PC-9 (cell line): ENCODE results near the gene HNRNPLL. TPM values are rescaled to one million over a fixed set of nuclear protein-coding genes. Genes with fewer than 3 reads are reported as not detected.

Experiments
- BruUV-seq: library from RNA; stranded (reverse); fragments of 400-500 nt; replicated peaks from 2 replicates; lab custom pipeline; 2021; lab: Mats Ljungman, UMichigan
- CTCF ChIA-PET: fragments of 300-600 bp; sonication (Branson Sonifier 250); formaldehyde crosslinking; loops from one replicate; lab custom pipeline; 2022; ENCODE audit warnings: antibody characterized with exemption; lab: Charles Lee
- POLR2A ChIA-PET: fragments of 300-600 bp; sonication (Branson Sonifier 250); formaldehyde crosslinking; loops from one replicate; lab custom pipeline; 2022; ENCODE audit warnings: antibody characterized with exemption; ENCODE audit not compliant: unreplicated experiment; lab: Charles Lee
- DNase-seq, 2 experiments: peaks; one replicate each; pipeline versions ENCODE4 v3.0.0 to v3.0.0-alpha.2; 2015 to 2022; ENCODE audit warnings: mixed read lengths in 1 of 2
- H2AFZ ChIP-seq: fragments of 200-600 bp; sonication (generic); 2 replicates; pipeline ENCODE4 v1.8.1; 2017; ENCODE audit warnings: antibody characterized with exemption
- H3F3A ChIP-seq: fragments of 200-600 bp; sonication (generic); 2 replicates; pipeline ENCODE4 v1.8.1; 2017; ENCODE audit warnings: antibody characterized with exemption, mild to moderate bottlenecking, low read depth; ENCODE audit not compliant: insufficient read depth
- H3K27ac ChIP-seq: fragments of 200-600 bp; sonication (generic); 2 replicates; pipeline ENCODE4 v1.6.1; 2016; ENCODE audit warnings: mixed run types
- H3K27me3 ChIP-seq: fragments of 200-600 bp; sonication (generic); 2 replicates; pipeline ENCODE4 v1.6.1; 2016; ENCODE audit warnings: low read depth, mixed run types; ENCODE audit not compliant: insufficient read depth
- H3K36me3 ChIP-seq: fragments of 200-600 bp; sonication (generic); 2 replicates; pipeline ENCODE4 v1.6.1; 2016; ENCODE audit warnings: low read depth, mixed run types
- H3K4me1 ChIP-seq: fragments of 200-600 bp; sonication (generic); replicated peaks from 2 replicates; pipeline ENCODE4 v1.6.1; 2016; ENCODE audit warnings: mixed run types; ENCODE audit not compliant: insufficient read depth
- H3K4me2 ChIP-seq: fragments of 200-600 bp; sonication (generic); 2 replicates; pipeline ENCODE4 v1.6.1; 2017; ENCODE audit warnings: mixed run types
- H3K4me3 ChIP-seq: fragments of 200-600 bp; sonication (generic); 2 replicates; pipeline ENCODE4 v1.6.1; 2016; ENCODE audit warnings: mixed run types
- H3K79me2 ChIP-seq: fragments of 200-600 bp; sonication (generic); 2 replicates; pipeline ENCODE4 v1.6.1; 2017; ENCODE audit warnings: low read depth, mixed run types
- H3K9me2 ChIP-seq: fragments of 200-600 bp; sonication (generic); 2 replicates; pipeline ENCODE4 v1.8.1; 2017; ENCODE audit warnings: mild to moderate bottlenecking; ENCODE audit not compliant: insufficient read depth
- H3K9me3 ChIP-seq: fragments of 200-600 bp; sonication (generic); 2 replicates; pipeline ENCODE4 v1.8.1; 2016; ENCODE audit warnings: low read depth; ENCODE audit not compliant: insufficient read depth
- H4K20me1 ChIP-seq: fragments of 200-600 bp; sonication (generic); 2 replicates; pipeline ENCODE4 v1.8.1; 2017; ENCODE audit not compliant: insufficient read depth
- EZH2 ChIP-seq: fragments of 200-600 bp; sonication (generic); IDR thresholded peaks from 2 replicates; pipeline ENCODE4 v1.8.0; 2017; ENCODE audit warnings: antibody characterized with exemption, low read depth
- intact Hi-C: fragments of 100-400 bp; cut with micrococcal nuclease; formaldehyde crosslinking; loops from one replicate; pipeline ENCODE4 v1.10.0; 2022; ENCODE audit not compliant: unreplicated experiment
- total RNA-seq: library from RNA; stranded (reverse); gene quantifications from 2 replicates; pipeline ENCODE4 v1.2.3, GENCODE V29; 2021
- TF ChIP-seq, protein P1 (sequence below): fragments of 200-600 bp; sonication (generic); conservative IDR thresholded peaks from 2 replicates; pipeline ENCODE4 v1.6.1; 2017; ENCODE audit warnings: mixed run types, antibody characterized with exemption, mild to moderate bottlenecking, moderate library complexity

HNRNPLL gene
- total RNA-seq, 1 experiment from 2014 or later = 38.1 TPM

DNA sequence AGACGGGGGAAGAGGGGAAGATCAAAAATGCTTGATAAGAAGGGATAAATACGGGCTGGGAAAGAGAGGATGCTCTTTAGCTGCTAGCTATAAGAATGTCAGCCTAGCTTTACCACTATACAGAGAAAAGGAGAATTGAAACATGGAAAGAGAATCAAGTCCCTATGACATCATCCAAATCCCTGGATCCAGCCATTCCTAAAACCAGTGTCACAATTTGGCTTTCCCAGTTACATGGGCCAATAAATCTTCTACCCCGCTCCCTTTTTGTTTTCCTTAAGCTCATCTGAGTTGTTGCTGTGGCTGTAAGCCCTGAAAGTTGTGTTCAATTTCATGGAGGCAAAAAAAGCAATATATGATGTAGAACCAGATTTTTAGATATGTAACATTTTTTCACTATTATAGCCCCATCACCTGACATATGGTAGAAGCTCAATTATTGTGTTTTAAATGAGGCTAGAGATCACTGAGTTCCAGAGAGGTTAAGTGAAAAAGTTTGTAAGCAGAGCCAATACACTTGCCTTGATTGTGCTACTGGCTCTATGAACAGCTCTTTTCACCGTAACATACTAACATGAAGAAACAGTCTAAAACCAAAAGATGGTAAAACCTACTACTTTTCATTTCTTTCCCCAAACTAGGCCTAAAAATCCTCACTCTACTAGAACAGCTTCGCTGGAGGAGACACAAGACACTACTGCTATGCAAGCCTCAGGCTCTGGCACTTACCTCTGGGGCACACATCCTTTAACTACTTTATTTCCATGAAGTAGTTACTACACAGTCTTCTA lies 4.3 kb downstream of the HNRNPLL start:
- Histone ChIP-seq H3K79me2 (peaks cover 88% of the 10 kb centered on the region), H4K20me1 (peaks cover 19% of the 10 kb centered on the region), H3K36me3 (no peaks in the 10 kb centered on the region), H3K27me3 (no peaks in the 10 kb centered on the region), H3K9me3 (no peaks in the 10 kb centered on the region), H3K4me3 (no peak overlapping the region), H3K9me2 (no peaks in the 10 kb centered on the region), H3K4me2 (peak overlapping the region; percentile 80), H3K27ac (no peak overlapping the region), H2AFZ (no peak overlapping the region), H3K4me1 (peaks cover 29% of the 10 kb centered on the region), H3F3A (peaks cover 7% of the 10 kb centered on the region; the same call in 1 of the 2 replicates)
- TF ChIP-seq EZH2 = no peak
- TF ChIP-seq, protein P1, sequence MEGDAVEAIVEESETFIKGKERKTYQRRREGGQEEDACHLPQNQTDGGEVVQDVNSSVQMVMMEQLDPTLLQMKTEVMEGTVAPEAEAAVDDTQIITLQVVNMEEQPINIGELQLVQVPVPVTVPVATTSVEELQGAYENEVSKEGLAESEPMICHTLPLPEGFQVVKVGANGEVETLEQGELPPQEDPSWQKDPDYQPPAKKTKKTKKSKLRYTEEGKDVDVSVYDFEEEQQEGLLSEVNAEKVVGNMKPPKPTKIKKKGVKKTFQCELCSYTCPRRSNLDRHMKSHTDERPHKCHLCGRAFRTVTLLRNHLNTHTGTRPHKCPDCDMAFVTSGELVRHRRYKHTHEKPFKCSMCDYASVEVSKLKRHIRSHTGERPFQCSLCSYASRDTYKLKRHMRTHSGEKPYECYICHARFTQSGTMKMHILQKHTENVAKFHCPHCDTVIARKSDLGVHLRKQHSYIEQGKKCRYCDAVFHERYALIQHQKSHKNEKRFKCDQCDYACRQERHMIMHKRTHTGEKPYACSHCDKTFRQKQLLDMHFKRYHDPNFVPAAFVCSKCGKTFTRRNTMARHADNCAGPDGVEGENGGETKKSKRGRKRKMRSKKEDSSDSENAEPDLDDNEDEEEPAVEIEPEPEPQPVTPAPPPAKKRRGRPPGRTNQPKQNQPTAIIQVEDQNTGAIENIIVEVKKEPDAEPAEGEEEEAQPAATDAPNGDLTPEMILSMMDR = no peak
- CTCF ChIA-PET = interaction anchor here (0.5 kb wide), 1 partner anchor 16 kb away, joined by 5 read pairs; no protein-coding TSS in a partner anchor
- DNase-seq = no peak
- no TSS peak for BruUV-seq
- POLR2A ChIA-PET = interaction anchor here (0.6 kb wide), 1 partner anchor 123 kb away, joined by 6 read pairs; no protein-coding TSS in a partner anchor
- intact Hi-C loops = no loop called here

DNA sequence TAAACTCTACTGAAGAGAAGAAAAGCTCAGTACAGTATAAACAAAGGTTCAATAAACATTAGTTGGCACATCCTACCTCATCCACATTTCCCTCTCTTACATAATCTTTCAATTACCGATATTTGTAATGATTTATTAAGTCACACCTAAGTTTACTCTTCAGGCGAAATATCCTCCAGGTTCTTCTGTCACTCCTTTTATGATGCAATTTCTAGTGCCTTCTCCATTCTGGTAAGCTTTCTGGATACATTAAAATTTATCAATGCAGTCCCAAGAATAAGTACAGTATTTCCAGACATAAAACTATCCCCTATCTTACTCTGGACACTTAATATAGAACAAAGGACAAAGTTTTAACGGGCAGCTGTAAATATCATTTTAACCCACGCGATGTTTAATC lies 5.6 kb downstream of the HNRNPLL start:
- H3K36me3 ChIP-seq = no peaks in the 10 kb centered on the region
- no peak for DNase-seq
- no peaks in the 10 kb centered on the region for H3K9me3 ChIP-seq
- H3K27me3 ChIP-seq = no peaks in the 10 kb centered on the region
- TF ChIP-seq, protein P1 = no peak
- TF ChIP-seq EZH2 = no peak
- no peak overlapping the region for H3K4me2 ChIP-seq
- no peaks in the 10 kb centered on the region for H3K9me2 ChIP-seq
- H2AFZ ChIP-seq = no peak overlapping the region
- peaks cover 4% of the 10 kb centered on the region; the same call in 1 of the 2 replicates for H3F3A ChIP-seq
- peaks cover 29% of the 10 kb centered on the region for H3K4me1 ChIP-seq
- intact Hi-C loops = no loop called here
- ChIA-PET POLR2A (no interaction called here), CTCF (no interaction called here)
- no peak overlapping the region for H3K4me3 ChIP-seq
- H3K79me2 ChIP-seq = peaks cover 98% of the 10 kb centered on the region
- no peak overlapping the region for H3K27ac ChIP-seq
- no TSS peak for BruUV-seq
- H4K20me1 ChIP-seq = peaks cover 24% of the 10 kb centered on the region

DNA sequence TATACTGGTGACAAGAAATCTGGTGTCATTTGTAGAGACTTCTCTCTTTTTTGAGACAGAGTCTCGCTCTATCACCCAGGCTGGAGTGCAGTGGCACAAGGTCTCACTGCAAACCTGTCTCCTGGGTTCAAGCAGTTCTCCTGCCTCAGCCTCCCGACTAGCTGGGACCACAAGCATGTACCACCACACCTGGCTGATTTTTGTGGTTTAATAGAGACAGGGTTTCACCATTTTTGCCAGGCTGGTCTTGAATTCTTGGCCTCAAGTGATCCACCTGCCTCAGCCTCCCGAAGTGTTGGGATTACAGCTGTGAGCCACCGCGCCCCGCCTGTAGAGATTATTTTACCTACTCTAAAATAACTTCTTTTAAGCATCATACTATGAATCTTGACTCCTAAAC lies 6.5 kb downstream of the HNRNPLL start:
- no TSS peak for BruUV-seq
- Histone ChIP-seq H4K20me1 (peaks cover 24% of the 10 kb centered on the region), H3K4me3 (no peak overlapping the region), H3K27me3 (no peaks in the 10 kb centered on the region), H3K4me1 (peaks cover 28% of the 10 kb centered on the region), H3K4me2 (no peak overlapping the region), H3K36me3 (no peaks in the 10 kb centered on the region), H3K27ac (no peak overlapping the region), H2AFZ (no peak overlapping the region), H3F3A (no peaks in the 10 kb centered on the region; the same call in 1 of the 2 replicates), H3K9me3 (no peaks in the 10 kb centered on the region), H3K9me2 (no peaks in the 10 kb centered on the region), H3K79me2 (peaks cover 98% of the 10 kb centered on the region)
- POLR2A ChIA-PET = no interaction called here
- no peak for DNase-seq
- no peak for TF ChIP-seq EZH2
- CTCF ChIA-PET = no interaction called here
- intact Hi-C loops = no loop called here
